Hypothalamus (tissue), 51 donors: ENCODE data around the gene MAP3K2.

ENCODE experiments used
- DNase-seq, 51 donors: peaks; one replicate each; lab custom pipeline; 2025; lab: John Stamatoyannopoulos, UW

Gene MAP3K2

GRCh38 chr2:127254386-127254981 is 133.3 kb downstream of the MAP3K2 start:
- no peak for DNase-seq
